ENCODE data around the gene INO80D.

The INO80D gene

GRCh38 chr2:205998583-205998982 lies 87.4 kb downstream of the INO80D start:
- H3K79me2 ChIP-seq (ENCODE audit: control insufficient read depth, insufficient read depth, low read length, poor library complexity) = no peaks in the 10 kb centered on the region
- H3K4ac ChIP-seq (ENCODE audit: low read depth, low read length) = no peak overlapping the region
- H3K9me3 ChIP-seq (ENCODE audit: insufficient read depth, low read depth, low read length) = no peaks in the 10 kb centered on the region
- H3K23ac ChIP-seq (ENCODE audit: low read length) = no peak overlapping the region
- no peak overlapping the region for H2AK5ac ChIP-seq (ENCODE audit: low read length)
- H2BK12ac ChIP-seq (ENCODE audit: low read length) = no peak overlapping the region
- no peak overlapping the region for H3K4me3 ChIP-seq (ENCODE audit: low read depth, low read length)
- H4K12ac ChIP-seq (ENCODE audit: low read depth, low read length) = no peak overlapping the region
- no peak overlapping the region for H4K8ac ChIP-seq (ENCODE audit: low read depth, low read length)
- no peak overlapping the region for H3K4me2 ChIP-seq (ENCODE audit: low read length)
- H2AFZ ChIP-seq (ENCODE audit: insufficient read depth, low read length, poor library complexity) = no peak overlapping the region
- no peak overlapping the region for H2BK5ac ChIP-seq (ENCODE audit: low read depth, low read length, poor library complexity)
- H2BK120ac ChIP-seq (ENCODE audit: insufficient read depth, low read length, poor library complexity) = no peak overlapping the region
- no peak overlapping the region for H3K18ac ChIP-seq (ENCODE audit: low read length)
- no peak overlapping the region for H4K91ac ChIP-seq (ENCODE audit: low read depth, low read length)
- H3K9ac ChIP-seq (ENCODE audit: low read length) = no peak overlapping the region
- H3K36me3 ChIP-seq (ENCODE audit: control insufficient read depth in 1 of 2, insufficient read depth in 2 of 2, low read length in 2 of 2) = peaks cover 2 to 5% of the 10 kb centered on the region in 2 experiments
- DNase-seq = no peak
- H3K27ac ChIP-seq (ENCODE audit: low read depth, low read length) = no peak overlapping the region
- no peak overlapping the region for H3K14ac ChIP-seq (ENCODE audit: low read length)
- no peaks in the 10 kb centered on the region for H3K4me1 ChIP-seq (ENCODE audit: control insufficient read depth in 1 of 2, insufficient read depth in 2 of 2, low read length in 2 of 2)
- no peaks in the 10 kb centered on the region for H3K27me3 ChIP-seq (ENCODE audit: insufficient read depth, low read length)
- no peaks in the 10 kb centered on the region for H3K79me1 ChIP-seq (ENCODE audit: low read length)
- no CpG with 5 or more reads among the region's 2 CpGs for WGBS (ENCODE audit: extremely low coverage, insufficient coverage, insufficient read length)

GRCh38 chr2:205996161-205996560 lies 89.8 kb downstream of the INO80D start:
- no peak overlapping the region for H4K12ac ChIP-seq (ENCODE audit: low read depth, low read length)
- H2BK12ac ChIP-seq (ENCODE audit: low read length) = no peak overlapping the region
- peaks cover 4% of the 10 kb centered on the region in 2 experiments for H3K36me3 ChIP-seq (ENCODE audit: control insufficient read depth in 1 of 2, insufficient read depth in 2 of 2, low read length in 2 of 2)
- H2BK120ac ChIP-seq (ENCODE audit: insufficient read depth, low read length, poor library complexity) = no peak overlapping the region
- H3K14ac ChIP-seq (ENCODE audit: low read length) = no peak overlapping the region
- no peaks in the 10 kb centered on the region for H3K79me2 ChIP-seq (ENCODE audit: control insufficient read depth, insufficient read depth, low read length, poor library complexity)
- H3K4me3 ChIP-seq (ENCODE audit: low read depth, low read length) = no peak overlapping the region
- H3K79me1 ChIP-seq (ENCODE audit: low read length) = no peaks in the 10 kb centered on the region
- no peak overlapping the region for H3K4me2 ChIP-seq (ENCODE audit: low read length)
- H3K23ac ChIP-seq (ENCODE audit: low read length) = no peak overlapping the region
- H4K91ac ChIP-seq (ENCODE audit: low read depth, low read length) = no peak overlapping the region
- H3K27me3 ChIP-seq (ENCODE audit: insufficient read depth, low read length) = no peaks in the 10 kb centered on the region
- DNase-seq = no peak
- no peak overlapping the region for H3K27ac ChIP-seq (ENCODE audit: low read depth, low read length)
- no peak overlapping the region for H2AFZ ChIP-seq (ENCODE audit: insufficient read depth, low read length, poor library complexity)
- H2AK5ac ChIP-seq (ENCODE audit: low read length) = no peak overlapping the region
- no peak overlapping the region for H3K9ac ChIP-seq (ENCODE audit: low read length)
- no peak overlapping the region for H4K8ac ChIP-seq (ENCODE audit: low read depth, low read length)
- no peaks in the 10 kb centered on the region for H3K4me1 ChIP-seq (ENCODE audit: control insufficient read depth in 1 of 2, insufficient read depth in 2 of 2, low read length in 2 of 2)
- no peaks in the 10 kb centered on the region for H3K9me3 ChIP-seq (ENCODE audit: insufficient read depth, low read depth, low read length)
- no peak overlapping the region for H3K18ac ChIP-seq (ENCODE audit: low read length)
- H3K4ac ChIP-seq (ENCODE audit: low read depth, low read length) = no peak overlapping the region
- no peak overlapping the region for H2BK5ac ChIP-seq (ENCODE audit: low read depth, low read length, poor library complexity)

- no peak for DNase-seq
- Histone ChIP-seq H3K4me2 (ENCODE audit: low read length) (no peak overlapping the region), H3K79me2 (ENCODE audit: control insufficient read depth, insufficient read depth, low read length, poor library complexity) (no peaks in the 10 kb centered on the region), H2AK5ac (ENCODE audit: low read length) (no peak overlapping the region), H3K18ac (ENCODE audit: low read length) (no peak overlapping the region), H2AFZ (ENCODE audit: insufficient read depth, low read length, poor library complexity) (no peak overlapping the region), H3K14ac (ENCODE audit: low read length) (no peak overlapping the region), H4K8ac (ENCODE audit: low read depth, low read length) (no peak overlapping the region), H4K12ac (ENCODE audit: low read depth, low read length) (no peak overlapping the region), H2BK12ac (ENCODE audit: low read length) (no peak overlapping the region), H3K23ac (ENCODE audit: low read length) (no peak overlapping the region), H3K9ac (ENCODE audit: low read length) (no peak overlapping the region), H3K9me3 (ENCODE audit: insufficient read depth, low read depth, low read length) (no peaks in the 10 kb centered on the region), H3K27me3 (ENCODE audit: insufficient read depth, low read length) (no peaks in the 10 kb centered on the region), H3K4me3 (ENCODE audit: low read depth, low read length) (no peak overlapping the region), H4K91ac (ENCODE audit: low read depth, low read length) (no peak overlapping the region), H2BK120ac (ENCODE audit: insufficient read depth, low read length, poor library complexity) (no peak overlapping the region), H3K79me1 (ENCODE audit: low read length) (no peaks in the 10 kb centered on the region), H3K27ac (ENCODE audit: low read depth, low read length) (no peak overlapping the region), H3K4ac (ENCODE audit: low read depth, low read length) (no peak overlapping the region), H3K4me1 (ENCODE audit: control insufficient read depth in 1 of 2, insufficient read depth in 2 of 2, low read length in 2 of 2) (no peaks in the 10 kb centered on the region), H2BK5ac (ENCODE audit: low read depth, low read length, poor library complexity) (no peak overlapping the region), H3K36me3 (ENCODE audit: control insufficient read depth in 1 of 2, insufficient read depth in 2 of 2, low read length in 2 of 2) (peaks cover 4% of the 10 kb centered on the region in 2 experiments)
- WGBS (ENCODE audit: extremely low coverage, insufficient coverage, insufficient read length) = no CpG with 5 or more reads among the region's 1 CpG
These were observed 90.7 kb downstream of the INO80D start for GRCh38 chr2:205995260-205995659.

DNA sequence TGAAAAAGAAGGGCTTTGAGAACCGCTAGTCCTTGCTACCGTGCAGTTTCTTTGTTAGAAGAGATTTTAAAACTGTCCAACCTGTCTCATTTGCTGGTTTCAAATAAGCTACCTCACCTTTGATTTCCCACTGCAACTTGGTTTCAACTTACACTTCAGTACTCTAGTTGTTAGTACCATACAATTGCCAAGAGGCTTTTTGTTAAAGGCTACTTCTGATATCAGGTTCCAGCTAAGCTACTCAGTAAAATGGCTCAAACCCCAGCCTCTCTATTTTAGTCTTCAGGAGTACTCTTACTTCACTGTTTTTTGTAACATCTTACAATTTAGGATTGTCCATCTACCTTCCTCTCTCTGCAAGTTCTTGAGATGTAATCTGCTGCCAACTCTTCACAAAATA lies 91.6 kb downstream of the INO80D start:
- peaks cover 3 to 4% of the 10 kb centered on the region in 2 experiments for H3K36me3 ChIP-seq (ENCODE audit: control insufficient read depth in 1 of 2, insufficient read depth in 2 of 2, low read length in 2 of 2)
- H2AK5ac ChIP-seq (ENCODE audit: low read length) = no peak overlapping the region

More for the DNA sequence above, 91.6 kb downstream of the INO80D start:
- H3K4ac ChIP-seq (ENCODE audit: low read depth, low read length) = no peak overlapping the region
- no peak overlapping the region for H2BK5ac ChIP-seq (ENCODE audit: low read depth, low read length, poor library complexity)
- no peak overlapping the region for H4K8ac ChIP-seq (ENCODE audit: low read depth, low read length)
- no peaks in the 10 kb centered on the region for H3K79me1 ChIP-seq (ENCODE audit: low read length)
- H3K4me3 ChIP-seq (ENCODE audit: low read depth, low read length) = no peak overlapping the region
- no peak overlapping the region for H3K27ac ChIP-seq (ENCODE audit: low read depth, low read length)
- no peaks in the 10 kb centered on the region for H3K4me1 ChIP-seq (ENCODE audit: control insufficient read depth in 1 of 2, insufficient read depth in 2 of 2, low read length in 2 of 2)
- H2AFZ ChIP-seq (ENCODE audit: insufficient read depth, low read length, poor library complexity) = no peak overlapping the region
- H4K91ac ChIP-seq (ENCODE audit: low read depth, low read length) = no peak overlapping the region
- no peak overlapping the region for H2BK120ac ChIP-seq (ENCODE audit: insufficient read depth, low read length, poor library complexity)
- WGBS (ENCODE audit: extremely low coverage, insufficient coverage, insufficient read length) = no CpG with 5 or more reads among the region's 2 CpGs
- DNase-seq = no peak
- H3K23ac ChIP-seq (ENCODE audit: low read length) = no peak overlapping the region
- H4K12ac ChIP-seq (ENCODE audit: low read depth, low read length) = no peak overlapping the region
- H3K18ac ChIP-seq (ENCODE audit: low read length) = no peak overlapping the region
- no peak overlapping the region for H3K9ac ChIP-seq (ENCODE audit: low read length)
- H3K4me2 ChIP-seq (ENCODE audit: low read length) = no peak overlapping the region
- no peaks in the 10 kb centered on the region for H3K27me3 ChIP-seq (ENCODE audit: insufficient read depth, low read length)
- no peak overlapping the region for H3K14ac ChIP-seq (ENCODE audit: low read length)
- H2BK12ac ChIP-seq (ENCODE audit: low read length) = no peak overlapping the region
- H3K9me3 ChIP-seq (ENCODE audit: insufficient read depth, low read depth, low read length) = no peaks in the 10 kb centered on the region
- no peaks in the 10 kb centered on the region for H3K79me2 ChIP-seq (ENCODE audit: control insufficient read depth, insufficient read depth, low read length, poor library complexity)
